Loucy (cell line): Measurements from ENCODE around the gene CCDC88C.

ENCODE experiments used
- H2AFZ ChIP-seq: fragments of 200-600 bp; sonication (generic); 2 replicates; pipeline ENCODE4 v1.6.0; 2016; ENCODE audit warnings: antibody characterized with exemption, mild to moderate bottlenecking, low read length, moderate library complexity
- H3F3A ChIP-seq: fragments of 200-600 bp; 2 replicates; pipeline ENCODE4 v1.6.0; 2016; ENCODE audit warnings: antibody characterized with exemption, low read depth, mild to moderate bottlenecking
- H3K27me3 ChIP-seq: fragments of 200-600 bp; sonication (generic); 2 replicates; pipeline ENCODE4 v1.6.1; 2014; ENCODE audit warnings: low read length, mild to moderate bottlenecking; ENCODE audit not compliant: insufficient read depth, poor library complexity, severe bottlenecking
- H3K36me3 ChIP-seq: fragments of 200-600 bp; sonication (generic); 2 replicates; pipeline ENCODE4 v1.6.1; 2016; ENCODE audit warnings: low read length; ENCODE audit not compliant: insufficient read depth
- H3K4me1 ChIP-seq: fragments of 200-600 bp; sonication (generic); 2 replicates; pipeline ENCODE4 v1.5.1; 2014; ENCODE audit warnings: low read length, mild to moderate bottlenecking; ENCODE audit not compliant: insufficient read depth, poor library complexity, severe bottlenecking
- H3K4me2 ChIP-seq: fragments of 200-600 bp; sonication (generic); 2 replicates; pipeline ENCODE4 v1.6.0; 2014; ENCODE audit warnings: antibody characterized with exemption, low read length, low read depth, mild to moderate bottlenecking; ENCODE audit not compliant: poor library complexity, severe bottlenecking
- H3K4me3 ChIP-seq: fragments of 200-600 bp; sonication (generic); 2 replicates; pipeline ENCODE4 v1.5.1; 2014; ENCODE audit warnings: low read length, mild to moderate bottlenecking, mixed read lengths; ENCODE audit not compliant: poor library complexity, severe bottlenecking
- H3K79me2 ChIP-seq: fragments of 200-600 bp; sonication (generic); 2 replicates; pipeline ENCODE4 v1.6.1; 2014; ENCODE audit warnings: low read length; ENCODE audit not compliant: insufficient read depth
- H3K9ac ChIP-seq: fragments of 200-600 bp; sonication (generic); 2 replicates; pipeline ENCODE4 v1.6.0; 2014; ENCODE audit warnings: mild to moderate bottlenecking, low read depth, low read length, moderate library complexity; ENCODE audit not compliant: poor library complexity, severe bottlenecking
- H3K9me2 ChIP-seq: fragments of 200-600 bp; sonication (generic); replicated peaks from 2 replicates; pipeline ENCODE4 v1.6.1; 2016; ENCODE audit warnings: low read depth, low read length, mixed read lengths
- H3K9me3 ChIP-seq: fragments of 200-600 bp; sonication (generic); 2 replicates; pipeline ENCODE4 v1.6.1; 2014; ENCODE audit warnings: mild to moderate bottlenecking, antibody characterized with exemption, low read length, low read depth; ENCODE audit not compliant: insufficient read depth
- H4K20me1 ChIP-seq: fragments of 200-600 bp; sonication (generic); 2 replicates; pipeline ENCODE4 v1.6.0; 2014; ENCODE audit warnings: antibody characterized with exemption, low read length, mild to moderate bottlenecking; ENCODE audit not compliant: insufficient read depth, poor library complexity, severe bottlenecking
- CTCF ChIP-seq: fragments of 200-600 bp; sonication (generic); conservative IDR thresholded peaks from 2 replicates; pipeline ENCODE4 v1.5.1; 2014; ENCODE audit warnings: mild to moderate bottlenecking, antibody characterized with exemption, low read length
- EZH2phosphoT487 ChIP-seq: fragments of 200-600 bp; IDR thresholded peaks from 2 replicates; pipeline ENCODE4 v1.6.1; 2018; ENCODE audit warnings: antibody characterized with exemption, mild to moderate bottlenecking, moderate library complexity, borderline replicate concordance

Gene CCDC88C

GRCh38 chr14:91358025-91358319 lies 59.6 kb downstream of the CCDC88C start:
- Histone ChIP-seq H3K4me1 (peaks cover 5% of the 10 kb centered on the region), H3K4me3 (no peak overlapping the region), H3K27me3 (no peaks in the 10 kb centered on the region), H3K9me3 (no peaks in the 10 kb centered on the region), H3K36me3 (peaks cover 56% of the 10 kb centered on the region; the same call in 1 of the 2 replicates), H3F3A (no peaks in the 10 kb centered on the region), H3K79me2 (peaks cover 99% of the 10 kb centered on the region), H2AFZ (no peak overlapping the region), H3K9me2 (no peaks in the 10 kb centered on the region), H3K4me2 (no peak overlapping the region), H3K9ac (no peak overlapping the region), H4K20me1 (peaks cover 85% of the 10 kb centered on the region)
- no peak for TF ChIP-seq CTCF
- no peak for TF ChIP-seq EZH2phosphoT487

GRCh38 chr14:91357272-91358024 lies 60.2 kb downstream of the CCDC88C start:
- Histone ChIP-seq H3K27me3 (no peaks in the 10 kb centered on the region), H3K9ac (no peak overlapping the region), H3K9me2 (no peaks in the 10 kb centered on the region), H3K9me3 (no peaks in the 10 kb centered on the region), H4K20me1 (peaks cover 87% of the 10 kb centered on the region), H3K4me2 (no peak overlapping the region), H3F3A (no peaks in the 10 kb centered on the region), H3K4me3 (no peak overlapping the region), H2AFZ (no peak overlapping the region), H3K4me1 (peaks cover 5% of the 10 kb centered on the region), H3K36me3 (peaks cover 61% of the 10 kb centered on the region; the same call in 1 of the 2 replicates), H3K79me2 (peaks cover 99% of the 10 kb centered on the region)
- TF ChIP-seq EZH2phosphoT487, result no peak
- no peak for TF ChIP-seq CTCF

GRCh38 chr14:91356181-91356763 lies 61.3 kb downstream of the CCDC88C start:
- H3K9me2 ChIP-seq, result no peaks in the 10 kb centered on the region
- H3K4me3 ChIP-seq, result no peak overlapping the region
- H3K4me2 ChIP-seq, result no peak overlapping the region
- H3K9ac ChIP-seq, result no peak overlapping the region
- TF ChIP-seq CTCF, result no peak
- TF ChIP-seq EZH2phosphoT487, result no peak
- peaks cover 68% of the 10 kb centered on the region; the same call in 1 of the 2 replicates for H3K36me3 ChIP-seq
- H3K79me2 ChIP-seq, result peaks cover 99% of the 10 kb centered on the region
- H3K4me1 ChIP-seq, result peaks cover 5% of the 10 kb centered on the region
- H3K27me3 ChIP-seq, result no peaks in the 10 kb centered on the region
- no peak overlapping the region for H2AFZ ChIP-seq
- H4K20me1 ChIP-seq, result peaks cover 85% of the 10 kb centered on the region
- no peaks in the 10 kb centered on the region for H3K9me3 ChIP-seq
- no peaks in the 10 kb centered on the region for H3F3A ChIP-seq
